WTC11 (cell line): ENCODE results near the gene YTHDC2. TPM values are rescaled to one million over a fixed set of nuclear protein-coding genes. Genes with fewer than 3 reads are reported as not detected.

Source experiments
- ATAC-seq: fragments of 200-7000 bp; cut with Tn5 transposase; 2 replicates; pipeline ENCODE4 v1.10.0; 2021; ENCODE audit warnings: mild to moderate bottlenecking, moderate library complexity
- CTCF ChIA-PET: fragments of 300-600 bp; sonication (Branson Sonifier 250); formaldehyde crosslinking; loops from one replicate; lab custom pipeline; 2021; ENCODE audit warnings: antibody characterized with exemption; lab: Charles Lee
- POLR2A ChIA-PET: fragments of 350-600 bp; sonication (Branson Sonifier 250); formaldehyde crosslinking; loops from one replicate; lab custom pipeline; 2021; ENCODE audit warnings: antibody characterized with exemption; lab: Charles Lee
- DNase-seq: peaks from one replicate; pipeline ENCODE4 v3.0.0; 2021; ENCODE audit warnings: low spot score
- H3K27ac Mint-ChIP-seq: 2 replicates; pipeline ENCODE4 v1.8.0; 2021; ENCODE audit warnings: mixed read lengths
- H3K27me3 Mint-ChIP-seq: 2 replicates; pipeline ENCODE4 v1.8.0; 2021; ENCODE audit warnings: low read depth, mild to moderate bottlenecking, moderate library complexity, mixed read lengths
- H3K36me3 Mint-ChIP-seq: 2 replicates; pipeline ENCODE4 v1.8.0; 2021; ENCODE audit warnings: mixed read lengths
- H3K4me1 Mint-ChIP-seq: 2 replicates; pipeline ENCODE4 v1.8.0; 2022; ENCODE audit warnings: mixed read lengths
- H3K4me3 Mint-ChIP-seq: 2 replicates; pipeline ENCODE4 v1.8.0; 2021; ENCODE audit warnings: mild to moderate bottlenecking, moderate library complexity, mixed read lengths
- H3K9me3 Mint-ChIP-seq: 2 replicates; pipeline ENCODE4 v1.8.0; 2021; ENCODE audit warnings: mixed read lengths
- ARID4B ChIP-seq: sonication (generic); formaldehyde crosslinking; IDR thresholded peaks from 2 replicates; pipeline ENCODE4 v1.8.0; 2023; ENCODE audit warnings: missing genetic modification reagents, mild to moderate bottlenecking, borderline replicate concordance
- CREM ChIP-seq: sonication (generic); formaldehyde crosslinking; IDR thresholded peaks from 2 replicates; pipeline ENCODE4 v1.8.1; 2022; ENCODE audit warnings: mild to moderate bottlenecking, missing genetic modification reagents, moderate library complexity
- E2F1 ChIP-seq: sonication (generic); formaldehyde crosslinking; IDR thresholded peaks from 2 replicates; pipeline ENCODE4 v1.8.0; 2022; ENCODE audit warnings: mild to moderate bottlenecking, missing genetic modification reagents
- ETV6 ChIP-seq: sonication (generic); formaldehyde crosslinking; IDR thresholded peaks from 2 replicates; pipeline ENCODE4 v1.8.1; 2022; ENCODE audit warnings: mild to moderate bottlenecking, missing genetic modification reagents
- FOXP4 ChIP-seq: sonication (generic); formaldehyde crosslinking; IDR thresholded peaks from 2 replicates; pipeline ENCODE4 v1.8.0; 2022; ENCODE audit warnings: mild to moderate bottlenecking, missing genetic modification reagents
- MYBL2 ChIP-seq: sonication (generic); formaldehyde crosslinking; IDR thresholded peaks from 2 replicates; pipeline ENCODE4 v1.8.1; 2023; ENCODE audit warnings: mild to moderate bottlenecking, moderate library complexity, missing genetic modification reagents
- NFE2L1 ChIP-seq: sonication (generic); formaldehyde crosslinking; IDR thresholded peaks from 2 replicates; pipeline ENCODE4 v1.8.1; 2023; ENCODE audit warnings: missing genetic modification reagents
- NR1H2 ChIP-seq: sonication (generic); formaldehyde crosslinking; IDR thresholded peaks from 2 replicates; pipeline ENCODE4 v1.9.0; 2021; ENCODE audit warnings: mild to moderate bottlenecking, moderate library complexity, missing genetic modification reagents
- OVOL2 ChIP-seq: fragments of 250-450 bp; sonication (Bioruptor Pico); IDR thresholded peaks from 2 replicates; pipeline ENCODE4 v1.9.0; 2021; ENCODE audit warnings: mild to moderate bottlenecking, borderline replicate concordance
- PREB ChIP-seq: sonication (generic); formaldehyde crosslinking; IDR thresholded peaks from 2 replicates; pipeline ENCODE4 v1.8.1; 2022; ENCODE audit warnings: mild to moderate bottlenecking, missing genetic modification reagents, moderate library complexity, borderline replicate concordance
- TP53 ChIP-seq: sonication (generic); formaldehyde crosslinking; IDR thresholded peaks from 2 replicates; pipeline ENCODE4 v1.8.1; 2023; ENCODE audit warnings: mild to moderate bottlenecking, missing genetic modification reagents
- ZNF121 ChIP-seq: sonication (generic); formaldehyde crosslinking; IDR thresholded peaks from 2 replicates; pipeline ENCODE4 v1.8.0; 2023; ENCODE audit warnings: missing genetic modification reagents
- ZNF532 ChIP-seq: fragments of 250-450 bp; sonication (Bioruptor Pico); IDR thresholded peaks from 2 replicates; pipeline ENCODE4 v1.9.0; 2021; ENCODE audit warnings: mild to moderate bottlenecking, borderline replicate concordance
- total RNA-seq: library from RNA; stranded (reverse); gene quantifications from 3 replicates; pipeline ENCODE4 v1.2.3, GENCODE V29; 2021
- TF ChIP-seq, protein P1 (sequence below): sonication (generic); formaldehyde crosslinking; IDR thresholded peaks from 2 replicates; pipeline ENCODE4 v1.8.1; 2023; ENCODE audit warnings: mild to moderate bottlenecking, missing genetic modification reagents, borderline replicate concordance

Gene YTHDC2
- total RNA-seq, 1 experiment from 2014 or later = 21.6 TPM

DNA sequence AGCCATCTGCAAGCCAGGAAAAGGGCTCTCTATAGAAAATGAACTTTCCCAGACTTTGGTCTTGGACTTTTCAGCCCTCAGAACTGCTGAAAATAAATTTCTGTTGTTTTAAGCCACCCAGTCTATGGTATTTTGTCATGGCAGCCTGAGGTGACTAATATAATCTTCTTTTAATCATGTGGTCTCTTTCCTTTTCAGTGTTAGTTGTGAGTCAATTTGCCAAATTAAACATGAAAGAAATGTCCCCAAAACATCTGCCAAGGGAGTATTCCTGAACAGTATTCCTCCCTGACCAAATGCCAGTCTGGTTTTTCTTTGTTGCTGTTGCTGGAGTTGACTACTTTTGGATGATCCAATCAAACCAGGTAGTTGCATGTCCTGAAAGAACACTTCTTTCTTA lies 4.7 kb upstream of the YTHDC2 start:
- DNase-seq = no peak
- no peak overlapping the region for H3K4me3 Mint-ChIP-seq
- peaks cover 3% of the 10 kb centered on the region; the same call in 1 of the 2 replicates for H3K4me1 Mint-ChIP-seq
- ATAC-seq = no peak
- peaks cover 5% of the 10 kb centered on the region for H3K27me3 Mint-ChIP-seq
- ChIA-PET CTCF (interaction anchor here (2.6 kb wide), 1 partner anchor 172 kb away, joined by 12 read pairs; no protein-coding TSS in a partner anchor), POLR2A (no interaction called here)
- no peaks in the 10 kb centered on the region for H3K36me3 Mint-ChIP-seq
- H3K27ac Mint-ChIP-seq = no peak overlapping the region
- no peaks in the 10 kb centered on the region for H3K9me3 Mint-ChIP-seq
- no peak for TF ChIP-seq TP53
- TF ChIP-seq OVOL2 (CRISPR knock-in tag) = no peak
- no peak for TF ChIP-seq PREB (CRISPR knock-in tag)
- TF ChIP-seq NR1H2 (CRISPR knock-in tag) = no peak

- Mint-ChIP-seq H3K36me3 (no peaks in the 10 kb centered on the region), H3K27me3 (peaks cover 5% of the 10 kb centered on the region), H3K4me1 (peaks cover 15% of the 10 kb centered on the region), H3K4me3 (no peak overlapping the region), H3K27ac (no peak overlapping the region), H3K9me3 (no peaks in the 10 kb centered on the region)
- ChIA-PET CTCF (interaction anchor here (0.6 to 2.6 kb wide), 7 partner anchors 131 to 458 kb away, joined by 3 to 12 read pairs (median 3); no protein-coding TSS in a partner anchor), POLR2A (no interaction called here)
- TF ChIP-seq NFE2L1 (CRISPR knock-in tag) = no peak
- TF ChIP-seq CREM = no peak
- TF ChIP-seq, protein P1, sequence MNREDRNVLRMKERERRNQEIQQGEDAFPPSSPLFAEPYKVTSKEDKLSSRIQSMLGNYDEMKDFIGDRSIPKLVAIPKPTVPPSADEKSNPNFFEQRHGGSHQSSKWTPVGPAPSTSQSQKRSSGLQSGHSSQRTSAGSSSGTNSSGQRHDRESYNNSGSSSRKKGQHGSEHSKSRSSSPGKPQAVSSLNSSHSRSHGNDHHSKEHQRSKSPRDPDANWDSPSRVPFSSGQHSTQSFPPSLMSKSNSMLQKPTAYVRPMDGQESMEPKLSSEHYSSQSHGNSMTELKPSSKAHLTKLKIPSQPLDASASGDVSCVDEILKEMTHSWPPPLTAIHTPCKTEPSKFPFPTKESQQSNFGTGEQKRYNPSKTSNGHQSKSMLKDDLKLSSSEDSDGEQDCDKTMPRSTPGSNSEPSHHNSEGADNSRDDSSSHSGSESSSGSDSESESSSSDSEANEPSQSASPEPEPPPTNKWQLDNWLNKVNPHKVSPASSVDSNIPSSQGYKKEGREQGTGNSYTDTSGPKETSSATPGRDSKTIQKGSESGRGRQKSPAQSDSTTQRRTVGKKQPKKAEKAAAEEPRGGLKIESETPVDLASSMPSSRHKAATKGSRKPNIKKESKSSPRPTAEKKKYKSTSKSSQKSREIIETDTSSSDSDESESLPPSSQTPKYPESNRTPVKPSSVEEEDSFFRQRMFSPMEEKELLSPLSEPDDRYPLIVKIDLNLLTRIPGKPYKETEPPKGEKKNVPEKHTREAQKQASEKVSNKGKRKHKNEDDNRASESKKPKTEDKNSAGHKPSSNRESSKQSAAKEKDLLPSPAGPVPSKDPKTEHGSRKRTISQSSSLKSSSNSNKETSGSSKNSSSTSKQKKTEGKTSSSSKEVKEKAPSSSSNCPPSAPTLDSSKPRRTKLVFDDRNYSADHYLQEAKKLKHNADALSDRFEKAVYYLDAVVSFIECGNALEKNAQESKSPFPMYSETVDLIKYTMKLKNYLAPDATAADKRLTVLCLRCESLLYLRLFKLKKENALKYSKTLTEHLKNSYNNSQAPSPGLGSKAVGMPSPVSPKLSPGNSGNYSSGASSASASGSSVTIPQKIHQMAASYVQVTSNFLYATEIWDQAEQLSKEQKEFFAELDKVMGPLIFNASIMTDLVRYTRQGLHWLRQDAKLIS (CRISPR knock-in tag) = no peak
- no peak for TF ChIP-seq MYBL2
- no peak for TF ChIP-seq ZNF121
- DNase-seq (no peak), ATAC-seq (no peak)
Observed at GRCh38 chr5:113510836-113511451, 2.5 kb upstream of the YTHDC2 start.

- DNase-seq (no peak), ATAC-seq (no peak)
- no peaks in the 10 kb centered on the region for H3K9me3 Mint-ChIP-seq
- ChIA-PET POLR2A (no interaction called here), CTCF (interaction anchor here (2.5 kb wide), 1 partner anchor 175 kb away, joined by 12 read pairs; no protein-coding TSS in a partner anchor)
- no peak overlapping the region for H3K27ac Mint-ChIP-seq
- H3K27me3 Mint-ChIP-seq = peaks cover 5% of the 10 kb centered on the region
- H3K4me3 Mint-ChIP-seq = no peak overlapping the region
- peaks cover 15% of the 10 kb centered on the region for H3K4me1 Mint-ChIP-seq
- peaks cover 2% of the 10 kb centered on the region for H3K36me3 Mint-ChIP-seq
- TF ChIP-seq ETV6 (CRISPR knock-in tag) (no peak), FOXP4 (CRISPR knock-in tag) (no peak), MYBL2 (no peak), ZNF532 (CRISPR knock-in tag) (no peak), E2F1 (CRISPR knock-in tag) (no peak), ARID4B (no peak)
Observed at GRCh38 chr5:113512341-113512740, 1.2 kb upstream of the YTHDC2 start.
